GM12878 (cell line): ENCODE data around the gene VPS33B. TPM values are rescaled to one million over a fixed set of nuclear protein-coding genes. Genes with fewer than 3 reads are reported as not detected.

Experiments
- BHLHE40 ChIP-seq, 2 experiments: fragments of 450-650 bp in 1 of 2; IDR thresholded peaks; 2 replicates each; pipeline ENCODE4 v1.6.1; 2011 to 2017; ENCODE audit warnings: low read depth in 2 of 2, borderline replicate concordance in 1 of 2, improper control_type of control experiment in 1 of 2, low read length in 1 of 2, mild to moderate bottlenecking in 1 of 2
- CHD2 ChIP-seq: IDR thresholded peaks from 2 replicates; pipeline ENCODE4 v1.6.1; 2011; ENCODE audit warnings: low read depth, low read length, improper control_type of control experiment, borderline replicate concordance
- CUX1 ChIP-seq: IDR thresholded peaks from 2 replicates; pipeline ENCODE4 v1.6.1; 2012; ENCODE audit warnings: improper control_type of control experiment, low read depth, low read length; ENCODE audit not compliant: insufficient replicate concordance
- HSF1 ChIP-seq: fragments of 150-350 bp; IDR thresholded peaks from 2 replicates; pipeline ENCODE4 v1.6.1; 2014; ENCODE audit warnings: mild to moderate bottlenecking, low read depth, low read length
- IRF3 ChIP-seq: fragments of 450-650 bp; IDR thresholded peaks from 2 replicates; pipeline ENCODE4 v1.6.1; 2014; ENCODE audit warnings: mild to moderate bottlenecking
- MAX ChIP-seq: IDR thresholded peaks from 2 replicates; pipeline ENCODE4 v1.6.1; 2012; ENCODE audit warnings: low read depth, low read length, improper control_type of control experiment
- MLLT1 ChIP-seq: fragments of 450-650 bp; IDR thresholded peaks from 2 replicates; pipeline ENCODE4 v1.6.1; 2016; ENCODE audit warnings: mild to moderate bottlenecking
- RELB ChIP-seq: fragments of 450-650 bp; IDR thresholded peaks from 2 replicates; pipeline ENCODE4 v1.6.1; 2017; ENCODE audit warnings: low read depth, mild to moderate bottlenecking, moderate library complexity
- REST ChIP-seq: IDR thresholded peaks from 2 replicates; pipeline ENCODE4 v1.6.1; 2012; ENCODE audit warnings: mild to moderate bottlenecking, low read depth, low read length
- SRF ChIP-seq, 2 experiments: IDR thresholded peaks; 2 replicates each; pipeline ENCODE4 v1.6.1; 2011; ENCODE audit warnings: low read depth in 2 of 2, low read length in 2 of 2, mild to moderate bottlenecking in 1 of 2, moderate library complexity in 1 of 2
- SUPT20H ChIP-seq: IDR thresholded peaks from 2 replicates; pipeline ENCODE4 v1.6.1; 2011; ENCODE audit warnings: low read depth, mild to moderate bottlenecking, low read length, moderate library complexity, borderline replicate concordance; ENCODE audit not compliant: control insufficient read depth
- polyA plus RNA-seq, 11 experiments: library from polyadenylated mRNA; depleted of rRNA in 4 of 11; unstranded in 6 of 11; stranded (reverse) in 5 of 11; fragments of >200 nt; fragmentation: Nextera tagmentation in 4 of 11; fragmentation: Illumina TruSeq in 1 of 11; extraction: Ambion mirVana in 4 of 11; extraction: Trizol in 1 of 11; gene quantifications; 1 replicate in 1 of 11; 2 replicates in 10 of 11; pipeline versions ENCODE4 v1.2.1 to v1.2.3, GENCODE V29; 2011 to 2016; ENCODE audit warnings: inconsistent platforms in 2 of 11, missing spikeins in 2 of 11, low read depth in 1 of 11
- total RNA-seq, 4 experiments: library from RNA; depleted of rRNA in 3 of 4; stranded (reverse); fragments of >200 nt in 3 of 4; fragmentation: Illumina TruSeq in 1 of 4; extraction: Trizol in 1 of 4; gene quantifications; 2 replicates each; pipeline versions ENCODE4 v1.2.1 to v1.2.3, GENCODE V29; 2013 to 2021

The VPS33B gene
- total and polyA plus RNA-seq, 10 of the 15 experiments (the other 5 are each of a cell fraction or from before 2014, with no cell fraction given) = 11.4 to 21.5 (median 15.2) TPM

- TF ChIP-seq REST (no peak), MAX (no peak), SUPT20H (no peak), RELB (no peak), SRF (IDR thresholded peaks at IDR 0.05; ENCODE audit: low read depth in 2 of 2, low read length in 2 of 2) (no peak), MLLT1 (no peak), IRF3 (no peak), CUX1 (no peak), HSF1 (no peak), CHD2 (no peak), BHLHE40 (IDR thresholded peaks at IDR 0.05; ENCODE audit: borderline replicate concordance in 1 of 2, low read depth in 2 of 2, low read length in 1 of 2) (no peak)
These were observed 44.6 kb upstream of the VPS33B start (continued) for GRCh38 chr15:91067036-91067435.
